NCI-H1105 (cell line): ENCODE results near the gene PDZD4.
"Not testable (repeated sequence)": the region's sequence is repeated elsewhere in the genome, so short reads cannot be mapped to it uniquely, and the experiment has no call there.

Source experiments
- DNase-seq: peaks from one replicate; lab custom pipeline; 2025; lab: John Stamatoyannopoulos, UW

The PDZD4 gene

DNA sequence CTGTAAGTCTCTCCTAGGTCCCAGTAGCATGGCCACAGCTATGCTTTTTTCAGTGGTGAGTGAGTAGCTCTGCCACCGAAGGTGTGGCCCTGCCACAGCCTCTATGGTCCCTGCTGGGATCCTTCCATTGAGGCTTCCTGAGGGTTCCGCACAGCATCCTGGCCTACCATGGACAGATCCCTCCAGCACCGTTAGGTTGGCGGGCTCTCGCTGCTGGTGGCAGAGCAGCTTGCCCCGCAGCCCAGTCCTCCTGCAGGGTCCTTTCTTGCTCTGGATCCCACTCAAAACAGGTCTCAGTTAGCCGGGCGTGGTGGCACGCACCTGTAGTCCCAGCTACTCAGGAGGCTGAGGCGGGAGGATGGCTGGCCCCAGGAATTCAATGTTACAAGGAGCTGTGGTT lies 2.4 kb upstream of the PDZD4 start:
- DNase-seq: no peak

DNA sequence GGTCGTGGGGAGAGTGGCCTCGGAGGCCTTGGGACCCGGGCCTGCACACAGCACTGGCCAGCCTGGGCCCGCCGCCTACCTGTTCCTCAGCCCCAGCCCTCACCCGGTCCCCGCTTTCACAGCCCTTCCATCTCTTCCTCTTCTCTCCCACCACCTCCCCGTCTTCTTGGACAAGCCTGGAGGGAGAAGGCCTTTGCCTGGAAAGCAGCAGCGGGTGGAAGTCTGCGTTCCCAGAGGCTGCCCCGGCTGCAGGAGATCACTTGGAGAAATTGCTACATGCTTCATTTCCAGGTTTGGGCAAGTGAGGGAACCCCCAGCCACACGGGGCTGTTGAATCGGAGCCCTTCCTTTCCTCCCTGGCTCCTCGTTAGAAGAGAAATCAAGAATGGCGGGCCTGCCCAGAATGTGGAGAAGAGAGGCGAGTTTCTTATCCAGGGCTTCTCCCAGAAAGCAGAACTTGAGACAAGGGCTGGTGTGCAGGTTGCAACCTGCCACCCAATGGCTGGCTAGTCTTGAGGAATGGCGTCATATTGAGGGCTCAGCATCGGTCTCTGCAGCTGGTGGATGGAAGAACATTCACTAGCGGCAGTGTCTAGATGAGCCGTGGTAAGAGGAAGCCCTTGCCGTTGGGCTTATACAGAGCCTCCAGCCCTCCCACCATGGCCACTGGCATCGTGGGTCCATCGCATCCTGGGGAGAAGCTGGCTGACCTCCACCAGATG lies 1.2 kb upstream of the PDZD4 start:
- DNase-seq: no peak

DNA sequence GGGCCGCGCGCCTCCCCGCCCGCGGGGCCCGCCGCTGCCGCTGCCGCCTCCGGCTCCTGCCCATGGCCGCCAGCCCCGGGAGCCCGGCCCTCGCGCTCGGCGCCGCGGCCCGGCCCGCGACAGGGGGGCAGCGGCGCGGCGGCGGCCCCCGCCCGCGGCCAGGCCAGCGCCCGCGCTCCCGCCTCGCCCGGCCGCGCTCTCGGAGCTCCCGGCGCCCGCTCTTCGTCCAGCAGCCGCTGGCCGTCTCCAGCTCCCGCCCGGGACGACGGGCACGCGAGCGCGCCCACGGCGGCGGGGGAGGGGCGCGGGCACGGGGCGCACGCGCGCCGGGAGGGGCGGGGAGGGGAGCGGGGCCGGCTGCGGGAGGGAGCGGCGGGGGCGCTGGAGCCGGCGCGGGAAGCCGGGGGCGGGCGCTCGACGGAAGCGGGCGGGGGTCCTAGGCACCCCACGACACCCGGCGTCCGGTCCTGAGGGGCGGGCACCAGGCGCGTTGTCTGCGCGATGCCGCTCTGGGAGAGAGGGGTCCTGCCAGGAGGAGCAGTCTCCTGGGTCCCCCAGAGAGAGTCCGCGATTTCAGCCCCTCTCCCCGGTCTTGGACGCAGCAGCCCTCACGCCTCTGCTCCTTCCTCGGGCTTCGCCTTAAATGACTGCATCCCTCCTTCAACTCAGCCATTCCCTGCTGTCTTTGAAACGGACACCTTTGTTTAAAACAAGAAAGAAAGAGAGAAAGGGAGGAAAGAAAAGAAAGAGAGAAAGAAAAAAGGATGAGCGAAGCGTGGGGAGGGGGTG lies 490 bp upstream of the PDZD4 start:
- DNase-seq: peak; percentile 10

DNA sequence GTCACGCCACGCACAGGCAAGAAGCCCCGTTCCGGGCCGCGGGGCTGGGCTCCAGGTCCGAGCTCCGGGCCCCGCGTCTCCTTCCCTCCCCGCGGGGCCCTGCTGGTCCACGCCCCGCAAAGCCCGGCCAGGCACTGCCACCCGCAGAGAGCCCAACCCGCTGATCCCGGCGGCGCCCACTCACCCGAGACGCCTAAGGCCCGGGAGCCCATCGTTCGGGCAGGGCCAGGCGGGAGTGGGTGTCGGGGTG lies 870 bp downstream of the PDZD4 start:
- DNase-seq: no peak

DNA sequence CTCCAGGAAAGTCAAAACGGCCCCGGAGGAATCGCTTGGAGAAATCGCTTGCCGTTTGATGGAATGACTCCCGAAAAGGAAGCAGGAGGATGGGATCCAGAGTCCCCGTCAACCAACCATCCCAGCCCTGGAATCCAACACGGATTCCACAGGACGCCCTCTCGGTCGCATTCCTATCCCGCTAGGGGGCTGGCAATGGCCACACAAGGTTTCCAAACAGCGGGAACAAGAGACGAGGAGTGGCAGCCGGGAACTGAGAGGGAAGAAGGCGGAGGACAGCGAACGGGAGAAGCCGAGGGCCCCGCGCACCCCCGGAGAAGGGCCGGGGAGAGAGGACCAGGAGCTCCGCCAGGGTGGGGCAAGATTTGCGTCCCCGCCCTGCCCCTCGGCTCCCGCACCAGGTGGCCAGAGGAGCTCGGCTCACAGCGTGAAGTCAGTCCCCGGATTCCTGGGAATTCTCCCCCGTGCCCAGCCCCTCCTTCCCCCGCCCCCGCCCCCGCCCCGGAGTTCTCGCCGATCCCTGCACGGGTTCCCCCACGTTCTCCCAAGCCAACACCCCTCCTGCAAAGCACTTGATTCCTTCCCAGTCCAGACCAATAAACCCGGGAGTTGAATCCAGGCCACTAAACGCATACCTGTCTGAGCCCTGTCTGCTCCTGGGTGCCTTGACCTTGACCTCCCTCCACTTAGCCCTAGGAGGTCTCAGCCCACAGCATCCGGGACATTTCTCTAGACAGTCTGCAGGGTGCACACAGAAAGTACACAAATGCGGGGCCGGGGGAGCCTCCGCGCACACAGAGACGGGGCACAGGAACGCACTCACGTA lies 1.4 kb downstream of the PDZD4 start:
- no peak for DNase-seq

DNA sequence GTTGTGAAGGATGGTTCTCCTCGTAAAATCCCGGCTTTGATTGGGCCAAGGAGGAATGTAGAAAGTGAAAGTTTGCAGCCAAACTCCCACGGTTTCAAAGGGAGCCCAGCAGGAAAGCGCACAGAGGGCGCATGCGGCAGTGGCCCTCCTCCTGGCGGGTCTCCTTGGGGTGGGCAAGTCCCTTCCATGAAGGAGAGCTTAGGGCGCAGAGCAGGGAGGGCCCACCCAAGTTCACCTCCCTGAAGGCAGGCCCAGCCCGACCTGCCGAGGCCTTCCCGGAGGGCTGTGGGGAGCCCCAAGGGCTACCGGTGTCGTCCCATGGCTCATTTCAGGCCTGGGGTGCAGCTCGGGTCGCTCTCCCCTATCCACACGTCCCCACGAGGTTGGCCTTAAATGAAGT lies 2.0 kb downstream of the PDZD4 start:
- DNase-seq: no peak

DNA sequence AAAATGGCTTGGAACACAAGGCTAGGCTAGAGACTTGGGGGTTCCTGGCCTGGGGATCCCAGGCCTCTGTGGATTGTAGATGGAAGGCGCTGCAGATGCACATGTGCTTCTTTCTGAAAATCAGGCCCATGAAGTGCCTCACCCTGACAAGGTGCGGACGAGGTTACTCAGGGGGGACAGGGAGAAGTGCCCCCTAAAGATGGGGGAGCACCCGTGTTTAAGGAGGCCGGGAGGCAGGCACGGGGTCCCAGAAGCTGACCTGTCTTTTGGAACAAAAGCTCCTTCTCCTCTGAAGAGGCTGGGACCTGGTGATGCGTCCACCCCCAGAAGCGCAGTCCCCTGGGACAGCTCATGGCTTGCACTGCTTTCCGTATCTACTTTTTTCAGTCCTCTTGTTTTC lies 2.4 kb downstream of the PDZD4 start:
- DNase-seq: no peak

DNA sequence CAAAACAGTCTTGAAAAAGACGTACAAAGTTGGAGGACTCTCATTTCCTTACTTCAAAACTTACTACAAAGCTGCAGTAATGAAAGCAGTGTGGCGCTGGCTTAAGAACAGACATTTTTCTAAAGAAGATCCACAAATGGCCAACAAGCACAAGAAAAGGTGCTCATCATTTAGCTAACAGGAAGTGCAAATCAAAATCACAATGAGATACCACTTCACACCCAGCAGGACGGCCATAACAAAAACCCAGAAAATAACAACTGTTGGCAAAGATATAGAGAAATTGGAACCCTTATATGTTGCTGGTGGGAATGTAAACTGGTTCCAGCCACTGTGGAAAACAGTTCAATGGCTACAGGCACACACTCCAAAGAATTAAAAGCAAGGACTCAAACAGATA lies 3.3 kb downstream of the PDZD4 start:
- DNase-seq: no peak

DNA sequence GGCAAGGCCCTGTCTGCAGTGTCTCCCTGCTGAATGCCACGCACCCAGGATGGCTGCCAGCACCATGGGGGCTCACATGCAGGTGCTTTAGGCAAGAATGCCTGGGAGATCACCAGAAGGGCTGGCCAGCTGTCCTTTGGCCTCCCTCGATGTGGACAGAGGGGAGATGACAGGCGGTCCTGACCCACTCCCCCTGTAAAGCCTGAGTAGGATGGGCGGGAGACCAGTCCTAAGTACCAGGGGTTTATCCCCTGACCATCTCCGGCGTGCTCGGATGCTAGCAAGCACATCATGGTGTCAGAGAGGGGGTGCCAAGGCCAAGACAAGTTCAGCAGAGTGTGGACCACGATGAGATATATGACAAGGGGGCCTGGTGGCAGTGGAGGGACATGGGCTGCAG lies 5.3 kb downstream of the PDZD4 start:
- no peak for DNase-seq

DNA sequence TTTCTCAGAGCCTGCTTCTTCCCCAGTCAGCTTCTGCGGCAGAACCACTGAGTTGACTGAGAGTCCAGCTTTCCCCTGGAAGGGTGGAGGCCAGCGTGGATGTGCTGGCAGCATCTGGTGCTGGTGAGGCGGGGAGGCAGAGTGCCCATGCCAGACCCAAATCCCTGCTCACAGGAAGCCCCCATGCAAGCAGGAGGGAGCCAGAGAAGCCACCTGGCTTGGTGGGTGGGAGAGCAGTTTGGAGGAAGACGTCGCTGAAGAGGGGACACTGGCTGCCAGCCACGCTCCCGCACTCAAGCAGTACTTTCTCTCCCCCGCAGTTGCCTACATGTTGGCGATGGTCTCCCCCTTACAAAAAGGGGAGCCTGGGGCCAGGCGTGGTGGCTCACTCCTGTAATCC lies 6.0 kb downstream of the PDZD4 start:
- no peak for DNase-seq

DNA sequence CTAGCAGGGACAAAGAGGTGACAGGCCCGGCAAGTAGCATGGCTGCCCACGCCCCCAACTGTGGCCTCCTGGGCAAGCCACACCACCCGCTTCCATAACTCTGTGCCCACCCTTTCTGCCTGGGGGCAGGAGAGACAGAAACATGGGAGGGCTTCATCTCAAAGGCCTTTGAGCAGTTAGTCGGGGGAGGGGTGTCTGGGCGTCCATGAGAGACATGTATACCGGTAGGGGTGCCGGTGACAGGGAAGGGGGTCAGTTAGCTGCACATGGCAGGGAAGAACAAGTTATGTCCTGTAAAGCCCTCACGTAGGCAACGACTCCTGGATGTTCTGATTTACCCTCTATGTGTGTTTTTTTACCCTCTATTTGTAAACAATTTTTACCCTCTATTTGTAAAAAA lies 9.3 kb downstream of the PDZD4 start:
- DNase-seq: no peak

DNA sequence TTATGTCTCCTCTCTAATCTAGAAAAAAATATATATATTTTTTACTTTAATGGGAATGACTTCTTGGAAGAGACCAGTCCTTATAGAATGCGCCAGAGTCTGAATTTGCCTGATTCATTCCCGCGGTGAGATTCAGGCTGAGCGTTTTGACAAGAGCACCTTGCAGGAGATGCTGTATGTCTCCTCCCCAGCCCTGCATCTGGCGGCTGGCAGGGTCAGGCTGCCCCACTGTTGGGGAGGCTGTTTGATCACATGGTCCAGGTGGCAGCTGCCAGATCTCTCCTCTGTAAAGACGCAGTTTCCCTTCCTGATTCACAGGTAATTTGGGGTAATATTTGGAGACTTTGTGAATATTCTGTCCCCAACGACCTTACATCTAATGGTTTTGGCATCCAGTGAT lies 9.7 kb downstream of the PDZD4 start:
- DNase-seq: peak; percentile 46

DNA sequence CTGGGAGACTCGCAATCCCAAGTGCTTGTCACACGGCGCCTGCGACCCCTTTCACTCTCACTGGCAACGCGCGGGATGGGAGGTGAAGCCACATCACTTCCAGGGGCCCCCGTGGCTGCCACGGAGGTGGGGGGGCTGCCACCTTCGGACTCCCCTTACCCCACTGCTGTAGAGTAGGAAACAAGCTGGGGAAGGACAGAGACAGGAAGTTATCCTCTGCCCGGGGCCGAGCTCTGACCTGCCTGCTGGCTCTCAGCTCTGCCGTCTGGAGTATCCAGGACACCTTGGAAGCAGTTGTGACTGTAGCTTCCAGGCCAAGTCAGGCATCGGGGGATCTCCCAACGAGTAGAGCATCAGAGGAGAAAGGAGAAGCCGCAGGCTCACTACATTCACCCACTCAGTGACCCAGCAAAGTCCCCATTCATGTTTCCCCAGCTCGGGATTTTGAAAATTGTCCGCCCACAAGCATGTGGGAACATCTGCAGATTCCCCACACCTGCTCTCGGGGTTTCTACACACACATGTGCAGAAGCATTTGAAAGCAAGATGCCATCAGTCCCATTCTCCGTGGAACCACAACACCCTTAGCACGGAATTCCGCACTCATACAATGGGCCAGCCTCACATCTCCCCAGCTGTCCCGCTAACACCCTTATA lies 10.8 kb downstream of the PDZD4 start:
- no peak for DNase-seq

DNA sequence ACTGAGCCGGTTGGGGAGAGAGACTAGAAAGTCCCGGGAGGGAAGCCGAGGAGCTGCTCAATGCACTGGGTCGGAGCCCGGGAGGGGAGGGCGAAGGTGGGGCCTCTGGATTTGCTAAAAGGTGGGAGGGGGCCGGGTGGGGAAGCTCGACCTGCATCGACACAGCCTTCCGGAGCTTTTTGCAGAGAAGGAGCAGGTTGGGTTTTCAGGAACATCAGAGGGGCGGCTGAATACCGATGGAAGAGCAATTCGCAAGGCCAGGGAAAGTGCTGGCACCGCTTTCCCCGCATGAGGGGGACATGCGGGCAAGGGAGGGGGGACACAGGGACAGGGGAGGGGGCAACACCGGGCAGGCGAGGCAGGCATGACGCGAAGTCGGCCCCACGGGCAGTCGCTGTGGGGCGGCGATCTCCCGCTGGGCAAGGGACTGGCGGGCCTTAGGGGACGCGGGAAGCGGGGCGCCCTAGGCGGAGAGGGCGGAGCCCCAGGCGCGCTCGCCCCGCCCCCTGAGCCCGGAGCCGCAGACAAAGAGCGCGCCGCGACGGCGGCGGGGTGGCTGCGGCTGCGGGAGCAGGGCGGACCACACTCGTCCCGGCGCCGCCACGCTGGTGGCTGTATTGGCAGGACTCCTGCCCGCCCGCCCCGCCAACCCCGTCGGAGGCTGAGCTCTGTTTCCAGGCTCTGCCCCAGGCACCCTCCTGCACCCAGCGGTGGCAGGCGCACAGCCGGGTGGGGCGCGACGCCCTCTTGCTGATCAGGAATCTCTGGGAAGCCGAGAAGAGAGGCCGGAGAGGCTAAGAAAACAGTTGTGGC lies 11.6 kb downstream of the PDZD4 start:
- DNase-seq: peak; percentile 71

DNA sequence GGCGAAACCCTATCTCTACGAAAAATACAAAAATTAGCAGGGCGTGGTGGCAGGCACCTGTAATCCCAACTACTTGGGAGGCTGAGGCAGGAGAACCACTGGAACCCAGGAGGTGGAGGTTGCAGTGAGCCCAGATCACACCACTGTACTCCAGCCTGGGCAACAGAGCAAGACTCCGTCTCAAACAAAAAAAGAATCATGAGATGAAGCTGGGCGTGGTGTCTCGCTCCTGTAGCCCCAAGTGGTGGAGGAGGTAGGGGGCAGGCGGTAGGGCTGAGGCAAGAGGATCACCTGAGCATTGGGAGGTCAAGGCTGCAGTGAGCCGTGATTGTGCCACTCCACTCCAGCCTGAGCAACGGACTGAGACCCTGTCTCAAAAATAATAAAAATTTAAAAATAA lies 12.3 kb downstream of the PDZD4 start:
- DNase-seq: not testable (repeated sequence)

DNA sequence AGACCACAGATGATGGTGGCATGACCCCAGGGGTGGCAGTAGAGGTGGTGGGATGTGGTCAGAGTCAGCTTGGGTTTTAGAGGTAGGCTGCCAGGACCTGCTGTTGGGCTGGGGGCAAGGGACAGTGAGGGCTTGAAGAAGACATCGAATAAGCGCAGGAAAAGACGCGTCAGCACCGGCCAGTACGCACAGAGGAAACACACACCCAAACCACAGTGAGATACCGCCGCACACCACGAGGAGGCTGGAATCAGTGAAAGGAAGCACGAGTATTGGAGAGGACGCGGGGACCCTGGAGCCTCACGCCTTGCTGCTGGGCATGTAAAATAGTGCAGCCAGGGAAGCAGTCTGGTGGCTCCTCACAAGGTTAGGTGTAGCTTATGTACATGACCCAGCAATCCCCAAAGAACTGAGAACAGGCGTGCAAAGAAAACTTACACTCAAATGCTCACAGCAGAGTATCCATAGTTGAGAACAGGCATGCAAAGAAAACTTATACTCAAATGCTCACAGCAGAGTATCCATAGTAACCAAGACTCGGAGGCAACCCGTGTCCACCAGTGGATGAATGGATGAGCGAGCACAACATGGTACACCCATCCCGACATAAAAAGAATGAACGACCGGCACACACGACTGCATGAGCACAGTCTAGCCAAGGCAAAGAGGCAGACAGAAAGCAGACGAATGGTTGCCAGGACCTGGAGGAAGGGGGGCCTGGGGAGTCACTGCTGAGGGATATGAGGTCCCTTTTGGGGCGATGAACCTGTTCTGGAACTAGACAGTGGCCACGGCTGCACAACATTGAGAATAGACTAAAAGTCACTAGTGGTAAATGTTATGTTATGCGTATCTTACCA lies 13.3 kb downstream of the PDZD4 start:
- no peak for DNase-seq

DNA sequence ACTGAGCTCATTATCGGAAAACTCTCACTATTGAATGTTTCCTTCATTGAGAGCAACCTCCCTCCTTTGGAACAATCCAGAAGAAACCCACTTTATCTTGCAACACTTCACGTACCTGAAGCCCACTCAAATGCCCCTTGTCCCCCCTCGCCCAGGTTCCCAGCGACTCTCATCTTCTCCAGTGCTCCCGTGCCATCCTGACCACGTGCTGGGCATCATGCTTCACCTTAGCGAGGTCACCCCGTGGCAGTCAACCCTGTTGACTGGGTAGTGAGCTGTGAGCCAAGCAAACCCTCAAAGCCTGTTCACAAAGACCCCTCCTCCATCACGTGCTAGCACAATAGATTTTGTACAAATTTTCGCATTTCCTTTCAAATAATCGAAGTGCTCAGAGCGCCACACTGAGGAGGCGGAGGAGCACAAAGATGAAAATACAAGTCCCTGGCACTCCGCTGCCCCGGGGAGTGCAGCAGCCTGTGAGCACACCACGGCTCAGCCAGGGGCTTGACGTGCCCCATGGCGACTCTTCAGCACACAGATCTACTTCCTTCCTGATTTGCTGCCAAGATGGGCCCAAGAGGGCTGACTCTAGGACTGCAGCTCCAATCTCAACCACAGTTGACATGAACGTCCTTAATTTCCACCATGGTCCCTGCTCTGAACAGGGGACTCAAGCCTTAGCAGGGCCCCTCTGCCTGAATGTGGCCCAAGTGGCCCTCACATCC lies 15.6 kb downstream of the PDZD4 start:
- no peak for DNase-seq

DNA sequence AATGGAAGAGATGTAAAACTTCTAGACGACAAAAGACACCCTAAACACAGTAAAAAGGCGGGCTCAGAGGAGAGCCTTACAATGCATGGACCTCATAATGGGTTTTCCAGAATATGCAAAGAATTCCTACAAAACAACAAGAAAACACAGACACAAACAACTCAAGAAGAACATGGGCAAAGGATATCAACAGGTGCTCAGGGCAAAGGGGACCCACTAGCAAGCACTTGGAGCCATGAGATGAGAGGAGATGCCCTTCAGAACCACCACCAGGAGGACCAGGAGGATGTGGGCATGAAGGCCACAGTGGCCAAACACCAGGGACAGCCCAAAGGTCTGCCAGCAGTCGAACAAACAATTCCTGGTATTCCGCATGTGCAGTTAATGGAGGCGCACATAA lies 17.2 kb downstream of the PDZD4 start:
- no peak for DNase-seq

DNA sequence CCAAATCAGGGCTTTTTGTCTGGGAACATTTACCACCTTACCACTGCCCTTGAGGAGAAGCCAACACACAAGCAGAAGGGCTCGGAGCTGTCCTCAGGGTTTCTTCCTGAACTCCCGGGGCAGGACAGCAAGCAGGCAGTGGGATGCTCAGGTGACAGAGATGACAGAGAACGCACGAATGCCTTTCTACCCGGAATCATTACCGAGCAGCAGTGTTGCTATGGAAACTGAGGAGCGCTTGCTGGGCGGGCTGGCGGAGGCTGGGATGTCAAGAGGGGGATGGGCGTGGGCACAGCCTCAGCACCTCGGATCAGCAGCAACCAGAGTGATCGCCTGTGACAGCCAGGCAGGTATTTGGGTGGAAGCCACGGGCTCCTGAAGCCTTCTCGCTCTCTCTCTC lies 18.1 kb downstream of the PDZD4 start:
- DNase-seq: no peak

DNA sequence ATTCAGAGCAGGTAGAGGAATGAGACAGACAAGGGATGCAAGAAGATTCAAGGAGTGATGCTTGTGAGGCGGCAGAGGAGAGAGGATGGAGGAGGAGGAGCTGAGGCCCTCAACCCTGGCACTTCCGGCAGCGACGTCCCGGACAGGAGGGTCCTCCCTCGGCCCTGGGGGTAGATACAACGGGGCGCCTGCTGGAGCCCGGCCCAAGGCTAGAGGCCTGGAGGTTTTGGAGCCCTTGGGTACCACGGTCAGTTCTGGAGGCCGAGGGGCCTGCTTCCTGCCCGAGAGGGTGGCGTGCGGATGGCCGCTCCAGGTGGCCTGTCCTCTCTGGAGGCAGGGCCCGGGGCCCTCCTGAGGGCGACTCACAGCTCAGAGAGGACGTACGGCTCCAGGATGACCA lies 22.4 kb downstream of the PDZD4 start:
- DNase-seq: no peak
